MCF 10A (cell line): Measurements from ENCODE around the gene ANKLE2. TPM values are rescaled to one million over a fixed set of nuclear protein-coding genes. Genes with fewer than 3 reads are reported as not detected.

Source experiments
- BruUV-seq: library from RNA; stranded (reverse); fragments of 400-500 nt; replicated peaks from 2 replicates; lab custom pipeline; 2021; lab: Mats Ljungman, UMichigan
- CTCF ChIA-PET: fragments of 300-600 bp; sonication (Branson Sonifier 250); formaldehyde crosslinking; extraction: SDS; loops from one replicate; lab custom pipeline; 2021; ENCODE audit warnings: antibody characterized with exemption, inconsistent platforms; lab: Yijun Ruan, JAX
- POLR2A ChIA-PET: fragments of 300-600, 350-650 bp; sonication (Branson Sonifier 250); formaldehyde crosslinking; extraction: SDS; loops from one replicate; lab custom pipeline; 2020; ENCODE audit warnings: antibody characterized with exemption, inconsistent platforms; lab: Yijun Ruan, JAX
- DNase-seq: peaks from one replicate; pipeline ENCODE4 v3.0.0-alpha.2; 2018; ENCODE audit not compliant: unreplicated experiment
- H3K27ac Mint-ChIP-seq: one replicate; pipeline ENCODE4 v1.8.0; 2022; ENCODE audit warnings: mild to moderate bottlenecking, low read depth, mixed read lengths; ENCODE audit not compliant: unreplicated experiment
- H3K27me3 Mint-ChIP-seq: one replicate; pipeline ENCODE4 v1.8.0; 2022; ENCODE audit warnings: mixed read lengths; ENCODE audit not compliant: insufficient read depth, unreplicated experiment
- H3K36me3 Mint-ChIP-seq: one replicate; pipeline ENCODE4 v1.8.0; 2022; ENCODE audit warnings: mild to moderate bottlenecking, moderate library complexity, mixed read lengths; ENCODE audit not compliant: insufficient read depth, unreplicated experiment
- H3K4me1 Mint-ChIP-seq: one replicate; pipeline ENCODE4 v1.8.0; 2022; ENCODE audit warnings: mixed read lengths; ENCODE audit not compliant: insufficient read depth, unreplicated experiment
- H3K4me3 Mint-ChIP-seq: one replicate; pipeline ENCODE4 v1.8.0; 2022; ENCODE audit warnings: mild to moderate bottlenecking, moderate library complexity, mixed read lengths; ENCODE audit not compliant: unreplicated experiment
- H3K9me3 Mint-ChIP-seq: one replicate; pipeline ENCODE4 v1.8.0; 2022; ENCODE audit warnings: mixed read lengths; ENCODE audit not compliant: unreplicated experiment
- CTCF ChIP-seq: fragments of 200-600 bp; IDR thresholded peaks from one replicate; pipeline ENCODE4 v1.8.0; 2022; ENCODE audit warnings: antibody characterized with exemption, mild to moderate bottlenecking; ENCODE audit not compliant: unreplicated experiment
- intact Hi-C: fragments of 100-400 bp; cut with micrococcal nuclease; formaldehyde crosslinking; loops from 2 replicates; pipeline ENCODE4 v1.14.1; 2022
- total RNA-seq: library from RNA; stranded (reverse); gene quantifications from 2 replicates; pipeline ENCODE4 v1.2.3, GENCODE V29; 2022

Gene ANKLE2
- total RNA-seq, 1 experiment from 2014 or later, result 142 TPM

GRCh38 chr12:132771126-132771838 is 9.7 kb upstream of the ANKLE2 start:
- DNase-seq, result no peak
- Mint-ChIP-seq H3K9me3 (no peaks in the 10 kb centered on the region), H3K27me3 (no peaks in the 10 kb centered on the region), H3K4me3 (no peak overlapping the region), H3K27ac (no peak overlapping the region), H3K4me1 (peaks cover 5% of the 10 kb centered on the region), H3K36me3 (peaks cover 87% of the 10 kb centered on the region)
- intact Hi-C loops, result no loop called here
- BruUV-seq, result TSS peak; percentile 30
- ChIA-PET CTCF (no interaction called here), POLR2A (interaction anchor here (0.9 kb wide), 1 partner anchor 9 kb away, joined by 3 read pairs; no protein-coding TSS in a partner anchor)
- TF ChIP-seq CTCF, result no peak

GRCh38 chr12:132766380-132767085 is 4.9 kb upstream of the ANKLE2 start:
- ChIA-PET CTCF (interaction anchor here (0.5 to 0.8 kb wide), 2 partner anchors 8 to 1649 kb away, joined by 3 read pairs; no protein-coding TSS in a partner anchor), POLR2A (no interaction called here)
- no peak overlapping the region for H3K27ac Mint-ChIP-seq
- intact Hi-C loops, result no loop called here
- no peaks in the 10 kb centered on the region for H3K9me3 Mint-ChIP-seq
- no peak for TF ChIP-seq CTCF
- H3K36me3 Mint-ChIP-seq, result peaks cover 51% of the 10 kb centered on the region
- no peaks in the 10 kb centered on the region for H3K27me3 Mint-ChIP-seq
- H3K4me1 Mint-ChIP-seq, result peaks cover 5% of the 10 kb centered on the region
- no peak overlapping the region for H3K4me3 Mint-ChIP-seq
- no peak for DNase-seq
- BruUV-seq, result no TSS peak

GRCh38 chr12:132765361-132765760 is 3.7 kb upstream of the ANKLE2 start:
- TF ChIP-seq CTCF, result no peak
- Mint-ChIP-seq H3K4me1 (peaks cover 5% of the 10 kb centered on the region), H3K27me3 (no peaks in the 10 kb centered on the region), H3K27ac (no peak overlapping the region), H3K36me3 (peaks cover 43% of the 10 kb centered on the region), H3K4me3 (no peak overlapping the region), H3K9me3 (no peaks in the 10 kb centered on the region)
- no TSS peak for BruUV-seq
- DNase-seq, result no peak
- POLR2A ChIA-PET, result interaction anchor here (0.6 kb wide), 1 partner anchor 31 kb away, joined by 3 read pairs; no protein-coding TSS in a partner anchor
- CTCF ChIA-PET, result no interaction called here
- intact Hi-C loops, result no loop called here

GRCh38 chr12:132764231-132764630 is 2.6 kb upstream of the ANKLE2 start:
- Mint-ChIP-seq H3K27me3 (no peaks in the 10 kb centered on the region), H3K4me3 (no peak overlapping the region), H3K9me3 (no peaks in the 10 kb centered on the region), H3K4me1 (peaks cover 5% of the 10 kb centered on the region), H3K27ac (no peak overlapping the region), H3K36me3 (peaks cover 38% of the 10 kb centered on the region)
- no peak for TF ChIP-seq CTCF
- no TSS peak for BruUV-seq
- CTCF ChIA-PET, result no interaction called here
- no peak for DNase-seq
- POLR2A ChIA-PET, result no interaction called here
- intact Hi-C loops, result no loop called here
